GM12872 (cell line): Measurements from ENCODE around the gene SLC16A8.

Experiments used
- CTCF ChIP-seq: IDR thresholded peaks from 3 replicates; pipeline ENCODE4 v1.5.1; 2011; ENCODE audit warnings: low read depth, mild to moderate bottlenecking, low read length, moderate library complexity; ENCODE audit not compliant: insufficient read depth

SLC16A8 gene

GRCh38 chr22:38080850-38081635, 2.9 kb downstream of the SLC16A8 start:
- TF ChIP-seq CTCF: no peak

GRCh38 chr22:38080474-38080849, 3.5 kb downstream of the SLC16A8 start:
- no peak for TF ChIP-seq CTCF

- no peak for TF ChIP-seq CTCF
These were observed 4.2 kb downstream of the SLC16A8 start for GRCh38 chr22:38079804-38080203.

- no peak for TF ChIP-seq CTCF
These were observed 5.7 kb downstream of the SLC16A8 start for GRCh38 chr22:38078046-38078840.

GRCh38 chr22:38077595-38077994, 6.4 kb downstream of the SLC16A8 start:
- no peak for TF ChIP-seq CTCF

GRCh38 chr22:38077096-38077495, 6.9 kb downstream of the SLC16A8 start:
- no peak for TF ChIP-seq CTCF

GRCh38 chr22:38075961-38076360, 8.0 kb downstream of the SLC16A8 start:
- no peak for TF ChIP-seq CTCF
